IMR-90 (cell line): Measurements from ENCODE around the gene PINLYP. TPM values are rescaled to one million over a fixed set of nuclear protein-coding genes. Genes with fewer than 3 reads are reported as not detected.

ENCODE experiments used
- ATAC-seq: fragments of 200-7000 bp; cut with Tn5 transposase; 2 replicates; pipeline ENCODE4 v1.9.1; 2020; ENCODE audit warnings: low read depth, mild to moderate bottlenecking, moderate library complexity
- BruUV-seq: library from RNA; stranded (reverse); fragments of 400-500 nt; replicated peaks from 2 replicates; lab custom pipeline; 2021; lab: Mats Ljungman, UMichigan
- CTCF ChIA-PET: fragments of 300-600 bp; formaldehyde crosslinking; extraction: SDS; loops from one replicate; lab custom pipeline; 2021; ENCODE audit warnings: antibody characterized with exemption; lab: Yijun Ruan, JAX
- POLR2A ChIA-PET: fragments of 300-600 bp; sonication (Branson Sonifier 250); formaldehyde crosslinking; loops from one replicate; lab custom pipeline; 2022; ENCODE audit warnings: antibody characterized with exemption; ENCODE audit not compliant: unreplicated experiment; lab: Charles Lee
- DNase-seq: peaks from one replicate; pipeline ENCODE4 v3.0.0; 2013
- H2AFZ ChIP-seq: replicated peaks from 2 replicates; pipeline ENCODE3; 2013; ENCODE audit warnings: low read length, mild to moderate bottlenecking; ENCODE audit not compliant: poor library complexity
- H2AK5ac ChIP-seq: 2 replicates; pipeline ENCODE4 v1.6.1; 2013; ENCODE audit warnings: low read depth, low read length, inconsistent platforms
- H2AK9ac ChIP-seq: replicated peaks from 2 replicates; pipeline ENCODE3; 2013; ENCODE audit warnings: mild to moderate bottlenecking, low read depth, low read length, moderate library complexity; ENCODE audit not compliant: poor library complexity
- H2BK120ac ChIP-seq: 2 replicates; pipeline ENCODE4 v1.6.1; 2013; ENCODE audit warnings: low read depth, low read length, inconsistent platforms
- H2BK15ac ChIP-seq: 3 replicates; pipeline ENCODE4 v1.6.1; 2013; ENCODE audit warnings: low read depth, low read length, inconsistent platforms
- H2BK20ac ChIP-seq: 2 replicates; pipeline ENCODE4 v1.6.1; 2013; ENCODE audit warnings: low read depth, mild to moderate bottlenecking, inconsistent platforms, low read length, moderate library complexity
- H2BK5ac ChIP-seq: 2 replicates; pipeline ENCODE4 v1.6.1; 2013; ENCODE audit warnings: mild to moderate bottlenecking, low read depth, low read length, inconsistent platforms; ENCODE audit not compliant: poor library complexity, severe bottlenecking
- H3K14ac ChIP-seq: replicated peaks from 2 replicates; pipeline ENCODE4 v1.6.1; 2013; ENCODE audit warnings: low read depth, low read length, inconsistent platforms
- H3K18ac ChIP-seq: 2 replicates; pipeline ENCODE4 v1.6.1; 2013; ENCODE audit warnings: low read depth, low read length, control low read depth
- H3K23ac ChIP-seq: 2 replicates; pipeline ENCODE4 v1.6.1; 2013; ENCODE audit warnings: low read depth, low read length, inconsistent platforms
- H3K27ac ChIP-seq: 2 replicates; pipeline ENCODE4 v1.5.1; 2013; ENCODE audit warnings: mild to moderate bottlenecking, control low read depth, low read length; ENCODE audit not compliant: insufficient read depth
- H3K27me3 ChIP-seq: 2 replicates; pipeline ENCODE4 v1.6.1; 2013; ENCODE audit warnings: low read length; ENCODE audit not compliant: control insufficient read depth, insufficient read depth
- H3K36me3 ChIP-seq: 2 replicates; pipeline ENCODE4 v1.6.1; 2013; ENCODE audit warnings: low read length, mixed read lengths; ENCODE audit not compliant: control insufficient read depth, insufficient read depth
- H3K4ac ChIP-seq: 2 replicates; pipeline ENCODE4 v1.6.1; 2013; ENCODE audit warnings: low read depth, low read length, inconsistent platforms
- H3K4me1 ChIP-seq: 2 replicates; pipeline ENCODE4 v1.6.1; 2013; ENCODE audit warnings: low read length, mixed read lengths; ENCODE audit not compliant: control insufficient read depth, insufficient read depth
- H3K4me2 ChIP-seq: 2 replicates; pipeline ENCODE4 v1.6.1; 2013; ENCODE audit warnings: low read depth, mild to moderate bottlenecking, control low read depth, low read length, moderate library complexity
- H3K4me3 ChIP-seq: 2 replicates; pipeline ENCODE4 v1.5.1; 2013; ENCODE audit warnings: low read depth, mild to moderate bottlenecking, control low read depth, low read length, moderate library complexity; ENCODE audit not compliant: insufficient read depth
- H3K56ac ChIP-seq: 2 replicates; pipeline ENCODE4 v1.6.1; 2013; ENCODE audit warnings: low read length, inconsistent platforms; ENCODE audit not compliant: insufficient read depth; ENCODE audit errors: extremely low read depth
- H3K79me1 ChIP-seq, 2 experiments: 2 replicates each; pipeline ENCODE4 v1.6.1; 2013; ENCODE audit warnings: low read length in 2 of 2, inconsistent platforms in 1 of 2, low read depth in 1 of 2
- H3K9ac ChIP-seq: 2 replicates; pipeline ENCODE4 v1.6.1; 2013; ENCODE audit warnings: low read depth, low read length, control low read depth
- H3K9me1 ChIP-seq: 2 replicates; pipeline ENCODE4 v1.6.1; 2013; ENCODE audit warnings: low read length, inconsistent platforms; ENCODE audit not compliant: insufficient read depth
- H3K9me3 ChIP-seq: 2 replicates; pipeline ENCODE4 v1.6.1; 2013; ENCODE audit warnings: low read length; ENCODE audit not compliant: control insufficient read depth, insufficient read depth
- H4K20me1 ChIP-seq: 2 replicates; pipeline ENCODE4 v1.6.1; 2013; ENCODE audit warnings: low read length, inconsistent platforms; ENCODE audit not compliant: insufficient read depth
- H4K5ac ChIP-seq: 2 replicates; pipeline ENCODE4 v1.6.1; 2013; ENCODE audit warnings: mild to moderate bottlenecking, low read depth, low read length, control low read depth
- H4K8ac ChIP-seq, 2 experiments: 2 replicates each; pipeline ENCODE4 v1.6.1; 2013; ENCODE audit warnings: low read depth in 2 of 2, low read length in 2 of 2, control low read depth in 1 of 2, inconsistent platforms in 1 of 2
- H4K91ac ChIP-seq: 2 replicates; pipeline ENCODE4 v1.6.1; 2013; ENCODE audit warnings: low read depth, low read length, inconsistent platforms; ENCODE audit not compliant: insufficient read depth
- BHLHE40 ChIP-seq: fragments of 150-350 bp; IDR thresholded peaks from 2 replicates; pipeline ENCODE4 v1.6.1; 2016; ENCODE audit warnings: mild to moderate bottlenecking, low read depth, low read length
- CEBPB ChIP-seq: IDR thresholded peaks from 2 replicates; pipeline ENCODE4 v1.6.1; 2012; ENCODE audit warnings: low read depth, low read length, improper control_type of control experiment
- CHD1 ChIP-seq: IDR thresholded peaks from 2 replicates; pipeline ENCODE4 v1.6.1; 2012; ENCODE audit warnings: low read depth, low read length, improper control_type of control experiment
- FOS ChIP-seq: fragments of 150-350 bp; IDR thresholded peaks from 2 replicates; pipeline ENCODE4 v1.6.1; 2016; ENCODE audit warnings: low read depth, low read length
- MAFK ChIP-seq: IDR thresholded peaks from 2 replicates; pipeline ENCODE4 v1.6.1; 2012; ENCODE audit warnings: low read depth, low read length, improper control_type of control experiment
- MAZ ChIP-seq: IDR thresholded peaks from 2 replicates; pipeline ENCODE4 v1.6.1; 2012; ENCODE audit warnings: low read depth, mild to moderate bottlenecking, low read length, improper control_type of control experiment, moderate library complexity, borderline replicate concordance
- MXI1 ChIP-seq: IDR thresholded peaks from 2 replicates; pipeline ENCODE4 v1.6.1; 2012; ENCODE audit warnings: low read depth, mild to moderate bottlenecking, low read length, moderate library complexity, borderline replicate concordance
- NFE2L2 ChIP-seq: fragments of 150-350 bp; IDR thresholded peaks from 2 replicates; pipeline ENCODE4 v1.6.1; 2016; ENCODE audit warnings: low read depth, mild to moderate bottlenecking, low read length
- POLR2A ChIP-seq: IDR thresholded peaks from 2 replicates; pipeline ENCODE4 v1.6.1; 2012; ENCODE audit warnings: mild to moderate bottlenecking, low read depth, low read length
- RAD21 ChIP-seq: IDR thresholded peaks from 2 replicates; pipeline ENCODE4 v1.6.1; 2012; ENCODE audit warnings: low read length, improper control_type of control experiment
- RCOR1 ChIP-seq: IDR thresholded peaks from 2 replicates; pipeline ENCODE4 v1.6.1; 2012; ENCODE audit warnings: mild to moderate bottlenecking, low read length, improper control_type of control experiment; ENCODE audit not compliant: insufficient replicate concordance
- RFX5 ChIP-seq: IDR thresholded peaks from 2 replicates; pipeline ENCODE4 v1.8.0; 2012; ENCODE audit warnings: low read depth, mild to moderate bottlenecking, low read length, moderate library complexity
- SMC3 ChIP-seq: fragments of 150-350 bp; IDR thresholded peaks from 2 replicates; pipeline ENCODE4 v1.6.1; 2016; ENCODE audit warnings: low read depth, mild to moderate bottlenecking, antibody characterized with exemption, low read length, moderate library complexity
- WGBS, 2 experiments: methylation state at CpG; one replicate each; pipeline versions ENCODE4 v1.1.5 to v1.1.7; 2013; ENCODE audit warnings: missing lambda C conversion rate in 2 of 2; ENCODE audit not compliant: insufficient read length in 1 of 2; ENCODE audit errors: extremely low coverage in 2 of 2; 5-methylcytosine and 5-hydroxymethylcytosine counted together
- dilution Hi-C: fragments of 300-500 bp; cut with HindIII; formaldehyde crosslinking; loops from one replicate; pipeline ENCODE4 v1.14.3; 2018; ENCODE audit warnings: low sequenced_read_pairs; ENCODE audit not compliant: unreplicated experiment
- in situ Hi-C: fragments of 300-500 bp; cut with MboI; formaldehyde crosslinking; loops from 3 replicates; pipeline ENCODE4 v1.14.3; 2019; ENCODE audit warnings: low sequenced_read_pairs, inconsistent platforms, mixed read lengths
- intact Hi-C: fragments of 100-400 bp; cut with micrococcal nuclease; formaldehyde crosslinking; loops from 2 replicates; pipeline ENCODE4 v1.10.0; 2022
- polyA plus RNA-seq, 3 experiments: library from polyadenylated mRNA; depleted of rRNA; stranded (reverse); fragments of >200 nt; gene quantifications; 2 replicates each; pipeline ENCODE4 v1.2.3, GENCODE V29; 2012; ENCODE audit warnings: low replicate concordance in 1 of 3
- total RNA-seq: library from RNA; depleted of rRNA; stranded (reverse); fragments of >200 nt; gene quantifications from 2 replicates; pipeline ENCODE4 v1.2.3, GENCODE V29; 2012
- TF ChIP-seq, protein P1 (sequence below): fragments of 150-350 bp; IDR thresholded peaks from 2 replicates; pipeline ENCODE4 v1.6.1; 2017; ENCODE audit warnings: mild to moderate bottlenecking, antibody characterized with exemption, low read length, low read depth
- TF ChIP-seq, protein P2 (sequence below): fragments of 150-350 bp; IDR thresholded peaks from 2 replicates; pipeline ENCODE4 v1.6.1; 2016; ENCODE audit warnings: low read depth, mild to moderate bottlenecking, low read length, moderate library complexity, borderline replicate concordance
- TF ChIP-seq, protein P3 (sequence below): conservative IDR thresholded peaks from 2 replicates; pipeline ENCODE4 v1.5.1; 2012; ENCODE audit warnings: mild to moderate bottlenecking, low read depth, low read length, improper control_type of control experiment

PINLYP gene
- total and polyA plus RNA-seq, 2 of the 4 experiments (the other 2 are of a cell fraction): 0.54 to 1.4 TPM

DNA sequence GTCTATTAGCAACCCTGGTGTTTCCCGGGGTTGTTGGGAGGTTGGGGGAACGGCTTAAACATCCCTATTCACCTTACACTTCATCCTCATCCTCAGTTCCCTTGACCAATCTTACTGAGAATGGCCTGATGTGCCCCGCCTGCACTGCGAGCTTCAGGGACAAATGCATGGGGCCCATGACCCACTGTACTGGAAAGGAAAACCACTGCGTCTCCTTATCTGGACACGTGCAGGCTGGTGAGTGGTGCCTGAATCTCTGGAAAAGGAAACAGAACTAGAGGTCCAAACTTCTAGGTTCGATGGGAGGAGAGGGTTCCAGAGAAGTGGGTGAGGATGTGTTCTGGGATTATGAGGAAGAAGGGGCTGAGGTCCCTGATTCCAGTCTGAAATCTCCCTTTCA, 5.9 kb downstream of the PINLYP start:
- no peak overlapping the region for H3K56ac ChIP-seq
- ATAC-seq (no peak), DNase-seq (no peak)
- no peak overlapping the region for H3K23ac ChIP-seq
- no peak overlapping the region for H2AK5ac ChIP-seq
- TF ChIP-seq FOS (no peak), SMC3 (no peak), RFX5 (no peak), RAD21 (no peak), MAZ (no peak), MXI1 (no peak), MAFK (no peak), CHD1 (no peak), BHLHE40 (no peak), RCOR1 (no peak), POLR2A (no peak), CEBPB (no peak), NFE2L2 (no peak)
- TF ChIP-seq, protein P1, sequence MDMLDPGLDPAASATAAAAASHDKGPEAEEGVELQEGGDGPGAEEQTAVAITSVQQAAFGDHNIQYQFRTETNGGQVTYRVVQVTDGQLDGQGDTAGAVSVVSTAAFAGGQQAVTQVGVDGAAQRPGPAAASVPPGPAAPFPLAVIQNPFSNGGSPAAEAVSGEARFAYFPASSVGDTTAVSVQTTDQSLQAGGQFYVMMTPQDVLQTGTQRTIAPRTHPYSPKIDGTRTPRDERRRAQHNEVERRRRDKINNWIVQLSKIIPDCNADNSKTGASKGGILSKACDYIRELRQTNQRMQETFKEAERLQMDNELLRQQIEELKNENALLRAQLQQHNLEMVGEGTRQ: no peak
- TF ChIP-seq, protein P2, sequence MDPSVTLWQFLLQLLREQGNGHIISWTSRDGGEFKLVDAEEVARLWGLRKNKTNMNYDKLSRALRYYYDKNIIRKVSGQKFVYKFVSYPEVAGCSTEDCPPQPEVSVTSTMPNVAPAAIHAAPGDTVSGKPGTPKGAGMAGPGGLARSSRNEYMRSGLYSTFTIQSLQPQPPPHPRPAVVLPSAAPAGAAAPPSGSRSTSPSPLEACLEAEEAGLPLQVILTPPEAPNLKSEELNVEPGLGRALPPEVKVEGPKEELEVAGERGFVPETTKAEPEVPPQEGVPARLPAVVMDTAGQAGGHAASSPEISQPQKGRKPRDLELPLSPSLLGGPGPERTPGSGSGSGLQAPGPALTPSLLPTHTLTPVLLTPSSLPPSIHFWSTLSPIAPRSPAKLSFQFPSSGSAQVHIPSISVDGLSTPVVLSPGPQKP: no peak
- TF ChIP-seq, protein P3, sequence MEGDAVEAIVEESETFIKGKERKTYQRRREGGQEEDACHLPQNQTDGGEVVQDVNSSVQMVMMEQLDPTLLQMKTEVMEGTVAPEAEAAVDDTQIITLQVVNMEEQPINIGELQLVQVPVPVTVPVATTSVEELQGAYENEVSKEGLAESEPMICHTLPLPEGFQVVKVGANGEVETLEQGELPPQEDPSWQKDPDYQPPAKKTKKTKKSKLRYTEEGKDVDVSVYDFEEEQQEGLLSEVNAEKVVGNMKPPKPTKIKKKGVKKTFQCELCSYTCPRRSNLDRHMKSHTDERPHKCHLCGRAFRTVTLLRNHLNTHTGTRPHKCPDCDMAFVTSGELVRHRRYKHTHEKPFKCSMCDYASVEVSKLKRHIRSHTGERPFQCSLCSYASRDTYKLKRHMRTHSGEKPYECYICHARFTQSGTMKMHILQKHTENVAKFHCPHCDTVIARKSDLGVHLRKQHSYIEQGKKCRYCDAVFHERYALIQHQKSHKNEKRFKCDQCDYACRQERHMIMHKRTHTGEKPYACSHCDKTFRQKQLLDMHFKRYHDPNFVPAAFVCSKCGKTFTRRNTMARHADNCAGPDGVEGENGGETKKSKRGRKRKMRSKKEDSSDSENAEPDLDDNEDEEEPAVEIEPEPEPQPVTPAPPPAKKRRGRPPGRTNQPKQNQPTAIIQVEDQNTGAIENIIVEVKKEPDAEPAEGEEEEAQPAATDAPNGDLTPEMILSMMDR: no peak
- no peak overlapping the region for H3K4ac ChIP-seq
- no peaks in the 10 kb centered on the region for H3K9me3 ChIP-seq
- H4K20me1 ChIP-seq: no peaks in the 10 kb centered on the region; the same call in 1 of the 2 replicates
- no peak overlapping the region for H4K91ac ChIP-seq
- WGBS, 2 experiments: 100% methylated on average over 1 of the region's 7 CpGs; no CpG with 5 or more reads in 1 of the 2 experiments
- peaks cover 8% of the 10 kb centered on the region for H3K9me1 ChIP-seq
- no peak overlapping the region for H2BK120ac ChIP-seq
- in situ Hi-C loops: no loop called here
- no peak overlapping the region for H3K9ac ChIP-seq
- H2BK5ac ChIP-seq: no peak overlapping the region
- POLR2A ChIA-PET: no interaction called here
- H3K27me3 ChIP-seq: no peaks in the 10 kb centered on the region
- no peak overlapping the region for H3K27ac ChIP-seq
- H3K36me3 ChIP-seq: peaks cover 4% of the 10 kb centered on the region; the same call in 1 of the 2 replicates
- H3K4me3 ChIP-seq: no peak overlapping the region
- no peaks in the 10 kb centered on the region for H3K4me1 ChIP-seq
- dilution Hi-C loops: no loop called here
- no TSS peak for BruUV-seq
- no peak overlapping the region for H2AK9ac ChIP-seq
- no peak overlapping the region for H2BK15ac ChIP-seq
- H3K79me1 ChIP-seq: peaks cover 0 to 14% of the 10 kb centered on the region in 2 experiments; a peak in 3 of 4 replicates
- no peak overlapping the region for H4K8ac ChIP-seq
- no peak overlapping the region for H2BK20ac ChIP-seq
- CTCF ChIA-PET: interaction anchor here (1.0 kb wide), 1 partner anchor 13 kb away, joined by 3 read pairs; no protein-coding TSS in a partner anchor
- H3K18ac ChIP-seq: no peak overlapping the region
- intact Hi-C loops: no loop called here
- H2AFZ ChIP-seq: no peak overlapping the region
- H4K5ac ChIP-seq: no peak overlapping the region
- H3K4me2 ChIP-seq: no peak overlapping the region
- no peak overlapping the region for H3K14ac ChIP-seq
